CD8-positive, alpha-beta memory T cell (primary cell): ENCODE data around the gene FAH. TPM values are rescaled to one million over a fixed set of nuclear protein-coding genes. Genes with fewer than 3 reads are reported as not detected.
A peak's percentile ranks its signal among the peaks of the same experiment; 100 is the strongest.

Experiments
- CTCF ChIA-PET: fragments of 350-600 bp; sonication (Branson Sonifier 250); formaldehyde crosslinking; loops from one replicate; lab custom pipeline; 2021; ENCODE audit warnings: antibody characterized with exemption; lab: Charles Lee
- POLR2A ChIA-PET: fragments of 350-600 bp; sonication (Branson Sonifier 250); formaldehyde crosslinking; loops from one replicate; lab custom pipeline; 2021; ENCODE audit warnings: antibody characterized with exemption; lab: Charles Lee
- DNase-seq, 5 donors: peaks; one replicate each; pipeline versions ENCODE4 v3.0.0 to v3.0.0-alpha.2; 2020 to 2022; ENCODE audit warnings: mixed read lengths in 1 of 5
- H3K27ac ChIP-seq: one replicate; pipeline ENCODE4 v1.7.0; 2013; ENCODE audit warnings: low read depth, mild to moderate bottlenecking, low read length, moderate library complexity
- H3K27me3 ChIP-seq: 2 replicates; pipeline ENCODE4 v1.7.0; 2013; ENCODE audit warnings: low read length, mild to moderate bottlenecking; ENCODE audit not compliant: insufficient read depth, poor library complexity, severe bottlenecking
- H3K36me3 ChIP-seq: 2 replicates; pipeline ENCODE4 v1.7.0; 2013; ENCODE audit warnings: mild to moderate bottlenecking, low read length, moderate library complexity; ENCODE audit not compliant: insufficient read depth
- H3K4me1 ChIP-seq: 2 replicates; pipeline ENCODE4 v1.7.0; 2013; ENCODE audit warnings: mild to moderate bottlenecking, low read length, moderate library complexity; ENCODE audit not compliant: insufficient read depth
- H3K4me3 ChIP-seq: 2 replicates; pipeline ENCODE4 v1.7.0; 2013; ENCODE audit warnings: mild to moderate bottlenecking, low read length
- H3K9me3 ChIP-seq: 2 replicates; pipeline ENCODE4 v1.7.0; 2013; ENCODE audit warnings: mild to moderate bottlenecking, low read length
- H3K27ac Mint-ChIP-seq, 8 donors: one replicate each; pipeline ENCODE4 v1.8.0; 2020 to 2021; ENCODE audit warnings: mixed read lengths in 8 of 8, mild to moderate bottlenecking in 6 of 8, inconsistent platforms in 3 of 8, moderate library complexity in 3 of 8
- H3K27me3 Mint-ChIP-seq, 2 donors: one replicate each; pipeline ENCODE4 v1.8.0; 2020 to 2021; ENCODE audit warnings: mixed read lengths in 2 of 2, mild to moderate bottlenecking in 1 of 2, moderate library complexity in 1 of 2
- H3K36me3 Mint-ChIP-seq, 3 donors: one replicate each; pipeline ENCODE4 v1.8.0; 2020 to 2021; ENCODE audit warnings: mixed read lengths in 3 of 3, inconsistent platforms in 1 of 3, mild to moderate bottlenecking in 1 of 3
- H3K4me1 Mint-ChIP-seq, 3 donors: one replicate each; pipeline ENCODE4 v1.8.0; 2020 to 2021; ENCODE audit warnings: mixed read lengths in 3 of 3, inconsistent platforms in 1 of 3, mild to moderate bottlenecking in 1 of 3
- H3K4me3 Mint-ChIP-seq, 7 donors: one replicate each; pipeline ENCODE4 v1.8.0; 2020 to 2021; ENCODE audit warnings: mixed read lengths in 7 of 7, mild to moderate bottlenecking in 6 of 7, moderate library complexity in 4 of 7, inconsistent platforms in 2 of 7
- H3K9me3 Mint-ChIP-seq, 5 donors: one replicate each; pipeline ENCODE4 v1.8.0; 2020 to 2022; ENCODE audit warnings: mixed read lengths in 5 of 5, mild to moderate bottlenecking in 3 of 5, moderate library complexity in 2 of 5, inconsistent platforms in 1 of 5
- polyA plus RNA-seq: library from polyadenylated mRNA; unstranded; fragments of 300-500 nt; fragmentation: Illumina TruSeq; gene quantifications from one replicate; pipeline ENCODE4 v1.2.3, GENCODE V29; 2021
- total RNA-seq, 2 experiments: library from RNA; stranded (reverse); gene quantifications; one replicate each; pipeline ENCODE4 v1.2.3, GENCODE V29; 2021

The FAH gene
- total and polyA plus RNA-seq, 3 experiments from 2014 or later = 4.8 to 63.8 (median 63.8) TPM

DNA sequence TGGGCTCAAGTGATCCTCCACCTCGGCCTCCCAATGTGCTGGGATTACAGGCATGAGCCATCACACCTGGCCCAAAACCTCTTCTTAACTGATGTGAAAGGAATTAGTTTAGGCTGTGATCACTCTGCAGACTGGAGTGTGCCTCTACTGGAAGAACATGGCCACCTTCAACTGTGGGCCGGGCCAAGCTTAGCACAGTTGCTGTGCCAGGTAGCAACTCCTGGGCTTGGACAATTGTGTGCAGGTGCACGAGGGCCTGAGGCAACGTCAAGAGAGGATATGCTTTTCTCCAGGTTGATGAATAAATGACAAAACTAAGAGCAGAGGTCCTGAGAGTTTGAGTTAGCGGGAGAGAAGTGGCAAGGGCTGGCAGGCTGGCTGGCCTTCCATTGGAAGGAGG, 6.5 kb downstream of the FAH start:
- H3K4me1 ChIP-seq = peaks cover 12% of the 10 kb centered on the region
- CTCF ChIA-PET = interaction anchor here (2.5 kb wide), 1 partner anchor 13 kb away, joined by 11 read pairs; no protein-coding TSS in a partner anchor

DNA sequence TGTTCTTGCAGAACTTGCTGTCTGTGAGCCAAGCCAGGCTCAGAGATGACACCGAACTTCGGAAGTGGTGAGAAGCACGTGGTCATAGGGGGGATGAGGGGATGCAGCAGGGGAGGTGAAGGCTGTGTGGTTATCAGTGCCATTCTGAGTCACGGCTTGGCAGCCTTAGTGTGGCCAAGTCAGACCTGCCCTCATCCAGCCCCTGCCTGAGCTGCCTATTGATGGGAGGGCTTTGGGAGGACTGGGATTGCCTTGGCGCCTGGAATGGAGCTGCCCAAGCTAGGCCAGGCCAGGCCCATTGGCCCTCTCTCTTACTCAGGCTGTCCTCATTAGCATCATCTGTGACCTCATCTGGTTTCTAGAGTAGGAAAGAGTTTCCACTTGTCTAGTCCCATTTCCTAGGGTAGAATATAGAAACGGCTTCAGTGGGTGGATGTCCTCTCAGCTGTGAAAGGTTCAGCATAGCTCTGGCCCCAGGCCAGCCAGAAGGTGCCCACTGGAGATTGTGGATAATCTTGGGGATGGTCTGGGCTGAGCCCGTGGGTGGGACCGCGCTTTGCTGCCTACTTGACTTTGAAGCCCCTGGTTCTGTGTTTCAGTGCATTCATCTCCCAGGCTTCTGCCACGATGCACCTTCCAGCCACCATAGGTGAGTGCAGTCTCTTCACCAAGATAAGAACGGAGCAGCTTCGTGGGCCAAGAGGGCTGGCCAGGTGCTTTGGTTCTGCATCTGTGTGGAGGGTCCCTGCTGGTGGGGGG, 7.2 kb downstream of the FAH start:
- Mint-ChIP-seq H3K27me3 (peaks cover 0 to 1% of the 10 kb centered on the region in 2 donors), H3K4me1 (peaks cover 4 to 20% (median 20%) of the 10 kb centered on the region in 3 donors), H3K27ac (peak overlapping the region in 4 of 8 donors; percentile 20 to 79 (median 38)), H3K4me3 (no peak overlapping the region), H3K36me3 (peaks cover 4 to 19% (median 12%) of the 10 kb centered on the region in 3 donors), H3K9me3 (no peaks in the 10 kb centered on the region)
- Histone ChIP-seq H3K4me1 (peaks cover 12% of the 10 kb centered on the region), H3K27me3 (no peaks in the 10 kb centered on the region), H3K4me3 (no peak overlapping the region), H3K9me3 (no peaks in the 10 kb centered on the region), H3K27ac (peak overlapping the region; percentile 51), H3K36me3 (no peaks in the 10 kb centered on the region)
- ChIA-PET CTCF (interaction anchor here (0.6 to 2.5 kb wide), 2 partner anchors 13 to 178 kb away, joined by 3 to 11 read pairs; no protein-coding TSS in a partner anchor), POLR2A (interaction anchor here (1.1 kb wide), 1 partner anchor 101 kb away, joined by 3 read pairs; no protein-coding TSS in a partner anchor)
- peak in 1 of 5 donors; percentile 65 for DNase-seq

More for the DNA sequence above, 6.5 kb downstream of the FAH start:
- Histone ChIP-seq H3K9me3 (no peaks in the 10 kb centered on the region), H3K27me3 (no peaks in the 10 kb centered on the region), H3K27ac (no peak overlapping the region), H3K4me3 (no peak overlapping the region), H3K36me3 (no peaks in the 10 kb centered on the region)
- Mint-ChIP-seq H3K36me3 (peaks cover 4 to 19% (median 12%) of the 10 kb centered on the region in 3 donors), H3K9me3 (no peaks in the 10 kb centered on the region), H3K27ac (peak overlapping the region in 3 of 8 donors; percentile 20 to 93 (median 52)), H3K27me3 (peaks cover 0 to 1% of the 10 kb centered on the region in 2 donors), H3K4me1 (peaks cover 7 to 27% (median 26%) of the 10 kb centered on the region in 3 donors), H3K4me3 (peak overlapping the region in 1 of 7 donors; percentile 70)
- POLR2A ChIA-PET = no interaction called here
- DNase-seq = no peak

DNA sequence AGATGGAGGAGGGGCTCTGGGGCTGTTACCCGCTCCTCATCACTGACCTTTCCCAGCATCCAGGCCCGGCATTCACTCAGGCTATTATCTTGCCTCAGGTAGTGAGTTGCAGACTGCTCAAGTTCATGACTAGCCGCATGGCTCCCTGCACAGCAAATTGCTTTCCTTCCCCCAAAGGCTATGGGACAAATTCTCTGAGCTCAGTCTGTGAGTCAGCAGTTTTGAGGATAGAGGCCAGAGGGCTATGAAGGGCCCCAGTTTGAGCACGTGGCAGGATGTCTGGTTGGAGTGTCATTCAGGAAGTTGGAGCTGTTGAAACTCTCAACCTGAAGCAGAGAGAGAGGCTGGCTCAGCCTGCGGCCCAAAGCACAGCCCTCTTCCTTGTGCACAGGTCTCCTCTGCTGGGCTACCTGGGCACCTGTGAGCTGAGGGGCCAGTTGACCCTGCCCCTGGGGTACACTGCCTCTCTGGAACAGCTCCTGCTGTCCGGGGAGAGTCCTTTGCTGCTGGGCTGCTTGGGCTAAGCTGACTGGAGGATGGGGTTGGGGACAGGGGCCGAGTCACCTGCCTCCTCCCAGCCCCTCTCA, 7.9 kb downstream of the FAH start:
- Mint-ChIP-seq H3K27me3 (peaks cover 0 to 1% of the 10 kb centered on the region in 2 donors), H3K36me3 (peaks cover 4 to 19% (median 12%) of the 10 kb centered on the region in 3 donors), H3K4me3 (no peak overlapping the region), H3K27ac (peak overlapping the region in 6 of 8 donors; percentile 45 to 93 (median 58)), H3K9me3 (no peaks in the 10 kb centered on the region), H3K4me1 (peaks cover 2 to 19% (median 19%) of the 10 kb centered on the region in 3 donors)
- POLR2A ChIA-PET = interaction anchor here (1.0 to 1.1 kb wide), 2 partner anchors 8 to 102 kb away, joined by 3 to 4 read pairs; partner anchors contain the start of gene FAH
- Histone ChIP-seq H3K4me3 (no peak overlapping the region), H3K36me3 (no peaks in the 10 kb centered on the region), H3K27me3 (no peaks in the 10 kb centered on the region), H3K4me1 (peaks cover 12% of the 10 kb centered on the region), H3K27ac (peak overlapping the region; percentile 51), H3K9me3 (no peaks in the 10 kb centered on the region)
- CTCF ChIA-PET = interaction anchor here (0.6 to 2.5 kb wide), 3 partner anchors 12 to 307 kb away, joined by 3 to 11 read pairs (median 3); no protein-coding TSS in a partner anchor
- DNase-seq = peak in 1 of 5 donors; percentile 48

DNA sequence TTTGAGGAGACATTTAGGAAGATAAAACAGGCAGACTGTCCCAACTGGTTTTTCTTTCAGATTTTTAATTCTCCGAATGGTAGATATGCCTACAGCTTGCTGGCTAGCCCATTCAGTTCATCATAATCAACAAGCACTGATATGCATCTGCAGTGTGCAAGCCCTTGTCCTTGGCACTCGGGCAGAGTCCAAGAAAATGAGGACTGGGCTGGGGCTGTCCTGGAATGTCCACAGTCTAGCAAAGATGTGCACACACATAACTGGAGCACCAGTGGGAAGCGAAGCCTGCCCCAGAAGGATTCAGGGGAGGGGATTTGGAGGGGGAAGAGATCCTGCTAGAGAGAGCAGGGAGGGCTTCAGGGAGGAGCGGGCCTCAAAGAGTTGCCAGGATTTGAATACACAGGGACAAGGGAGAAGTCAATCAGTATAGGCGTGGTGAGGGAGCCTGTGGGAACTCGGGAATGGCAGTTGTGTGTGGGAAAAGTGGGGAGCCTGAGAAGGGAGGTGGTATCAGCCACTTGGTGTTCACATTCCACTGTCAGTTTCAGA, 8.7 kb downstream of the FAH start:
- peak in 1 of 5 donors; percentile 18 for DNase-seq
- peaks cover 4 to 19% (median 12%) of the 10 kb centered on the region in 3 donors for H3K36me3 Mint-ChIP-seq
- no peaks in the 10 kb centered on the region for H3K9me3 Mint-ChIP-seq
- Histone ChIP-seq H3K27ac (peak overlapping the region; percentile 51), H3K27me3 (no peaks in the 10 kb centered on the region), H3K9me3 (no peaks in the 10 kb centered on the region), H3K36me3 (no peaks in the 10 kb centered on the region), H3K4me1 (peaks cover 12% of the 10 kb centered on the region), H3K4me3 (no peak overlapping the region)
- ChIA-PET CTCF (interaction anchor here (0.9 to 2.5 kb wide), 3 partner anchors 11 to 307 kb away, joined by 3 to 11 read pairs (median 3); no protein-coding TSS in a partner anchor), POLR2A (interaction anchor here (1.0 kb wide), 1 partner anchor 9 kb away, joined by 4 read pairs; the partner anchor contains the start of gene FAH)
- H3K27me3 Mint-ChIP-seq = peaks cover 0 to 1% of the 10 kb centered on the region in 2 donors
- H3K4me3 Mint-ChIP-seq = no peak overlapping the region
- peaks cover 2 to 19% (median 19%) of the 10 kb centered on the region in 3 donors for H3K4me1 Mint-ChIP-seq
- peak overlapping the region in 3 of 8 donors; percentile 57 to 72 (median 61) for H3K27ac Mint-ChIP-seq

DNA sequence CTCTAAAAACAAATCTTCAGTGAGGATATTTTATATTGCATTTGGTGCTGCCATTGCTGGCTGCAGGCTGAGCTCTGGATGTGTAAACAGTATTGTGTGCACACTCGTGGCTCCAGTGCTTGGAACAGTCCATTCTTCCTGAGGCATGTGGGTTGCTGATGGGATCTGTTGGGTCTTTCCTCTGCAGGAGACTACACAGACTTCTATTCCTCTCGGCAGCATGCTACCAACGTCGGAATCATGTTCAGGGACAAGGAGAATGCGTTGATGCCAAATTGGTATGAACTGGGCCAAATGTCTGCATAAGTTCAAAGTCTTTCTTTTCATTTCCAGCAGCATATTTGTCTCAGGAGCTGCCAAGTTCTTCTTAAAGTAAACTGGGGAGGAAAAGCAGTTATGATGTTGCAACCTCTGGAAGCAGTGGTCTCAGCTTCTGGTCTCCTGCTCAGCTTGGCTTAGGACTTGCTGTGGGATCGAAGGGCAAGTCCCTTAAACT, 9.3 kb downstream of the FAH start:
- ChIA-PET POLR2A (no interaction called here), CTCF (interaction anchor here (1.5 kb wide), 1 partner anchor 10 kb away, joined by 3 read pairs; no protein-coding TSS in a partner anchor)
- H3K36me3 ChIP-seq = no peaks in the 10 kb centered on the region
- H3K4me3 ChIP-seq = no peak overlapping the region
- no peak overlapping the region for H3K27ac ChIP-seq
- H3K36me3 Mint-ChIP-seq = peaks cover 4 to 19% (median 12%) of the 10 kb centered on the region in 3 donors
- no peak for DNase-seq
- no peaks in the 10 kb centered on the region for H3K9me3 ChIP-seq
- H3K4me1 ChIP-seq = peaks cover 12% of the 10 kb centered on the region
- H3K9me3 Mint-ChIP-seq = no peaks in the 10 kb centered on the region
- H3K27ac Mint-ChIP-seq = no peak overlapping the region
- peaks cover 2 to 19% (median 19%) of the 10 kb centered on the region in 3 donors for H3K4me1 Mint-ChIP-seq
- no peak overlapping the region for H3K4me3 Mint-ChIP-seq
- peaks cover 0 to 1% of the 10 kb centered on the region in 2 donors for H3K27me3 Mint-ChIP-seq
- H3K27me3 ChIP-seq = no peaks in the 10 kb centered on the region

DNA sequence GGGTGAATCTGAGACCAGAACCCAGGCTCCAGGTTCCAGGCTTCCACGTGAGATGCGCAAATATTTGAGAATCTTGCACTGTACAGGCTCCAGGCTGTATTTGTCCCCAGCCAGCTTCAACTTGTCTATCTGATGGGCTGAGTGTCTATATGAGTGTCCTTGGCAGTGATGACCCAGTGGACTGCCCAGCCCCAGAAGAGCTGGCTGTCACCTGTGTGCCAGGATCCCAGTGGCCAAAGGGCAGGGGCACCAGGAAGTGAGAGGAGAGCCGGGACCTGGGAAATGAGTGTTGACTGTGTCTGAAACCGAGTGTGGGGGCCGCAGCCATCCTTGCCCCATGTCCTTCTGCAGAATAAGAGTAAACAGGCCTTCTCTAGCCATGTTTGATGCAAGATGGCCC, 10.4 kb downstream of the FAH start:
- Mint-ChIP-seq H3K27me3 (peaks cover 0 to 1% of the 10 kb centered on the region in 2 donors), H3K9me3 (no peaks in the 10 kb centered on the region), H3K36me3 (peaks cover 4 to 19% (median 12%) of the 10 kb centered on the region in 3 donors), H3K4me3 (no peak overlapping the region), H3K27ac (no peak overlapping the region), H3K4me1 (peaks cover 2 to 19% (median 19%) of the 10 kb centered on the region in 3 donors)
- H3K27ac ChIP-seq = no peak overlapping the region
- H3K4me3 ChIP-seq = no peak overlapping the region
- no peaks in the 10 kb centered on the region for H3K9me3 ChIP-seq
- no peaks in the 10 kb centered on the region for H3K36me3 ChIP-seq
- DNase-seq = no peak
- peaks cover 12% of the 10 kb centered on the region for H3K4me1 ChIP-seq
- POLR2A ChIA-PET = no interaction called here
- CTCF ChIA-PET = interaction anchor here (1.5 kb wide), 1 partner anchor 9 kb away, joined by 3 read pairs; no protein-coding TSS in a partner anchor
- no peaks in the 10 kb centered on the region for H3K27me3 ChIP-seq

DNA sequence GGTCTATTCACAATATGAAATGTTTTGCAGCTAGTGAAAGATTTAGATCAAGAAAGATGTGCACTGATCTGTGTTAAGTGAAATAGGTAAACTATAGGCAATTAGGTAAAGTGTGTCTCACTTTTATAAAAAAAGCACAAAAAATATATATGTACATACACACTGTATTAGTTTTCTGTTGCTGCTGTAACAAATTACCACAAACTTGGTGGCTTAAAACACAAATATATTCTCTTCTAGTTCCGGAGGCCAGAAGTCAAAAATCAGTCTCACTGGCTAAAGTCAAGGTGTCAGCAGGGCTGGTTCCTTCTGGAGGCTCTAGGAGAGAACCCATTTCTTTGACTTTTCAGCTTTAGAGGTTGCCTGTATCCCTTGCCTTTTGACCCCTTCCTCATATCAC, 11.1 kb downstream of the FAH start:
- peaks cover 2 to 19% (median 19%) of the 10 kb centered on the region in 3 donors for H3K4me1 Mint-ChIP-seq
- Histone ChIP-seq H3K27me3 (no peaks in the 10 kb centered on the region), H3K4me3 (no peak overlapping the region), H3K27ac (no peak overlapping the region), H3K4me1 (peaks cover 12% of the 10 kb centered on the region), H3K36me3 (no peaks in the 10 kb centered on the region), H3K9me3 (no peaks in the 10 kb centered on the region)
- ChIA-PET POLR2A (no interaction called here), CTCF (no interaction called here)
- peaks cover 0 to 1% of the 10 kb centered on the region in 2 donors for H3K27me3 Mint-ChIP-seq
- peaks cover 8 to 19% (median 12%) of the 10 kb centered on the region in 3 donors for H3K36me3 Mint-ChIP-seq
- no peak overlapping the region for H3K27ac Mint-ChIP-seq
- DNase-seq = no peak
- H3K9me3 Mint-ChIP-seq = no peaks in the 10 kb centered on the region
- H3K4me3 Mint-ChIP-seq = no peak overlapping the region
